PFSK-1 (cell line): ENCODE measurements around the gene C5orf58.

Experiments
- FOXP2 ChIP-seq: optimal IDR thresholded peaks from 2 replicates; pipeline ENCODE3; 2011; ENCODE audit warnings: borderline replicate concordance, control low read depth, inconsistent platforms; ENCODE audit not compliant: insufficient read depth; ENCODE audit errors: extremely low read length, extremely low read depth
- POLR2AphosphoS5 ChIP-seq: IDR thresholded peaks from 2 replicates; pipeline ENCODE4 v1.6.1; 2012; ENCODE audit warnings: low read depth, mild to moderate bottlenecking, control low read depth, low read length, moderate library complexity
- REST ChIP-seq, 2 experiments: IDR thresholded peaks; 2 replicates each; pipeline versions ENCODE4 v1.6.1 to v1.8.0; 2011 to 2012; ENCODE audit warnings: low read depth in 2 of 2, low read length in 2 of 2, control low read depth in 1 of 2, inconsistent platforms in 1 of 2, mild to moderate bottlenecking in 1 of 2, moderate library complexity in 1 of 2; ENCODE audit not compliant: insufficient read depth in 1 of 2
- SIN3A ChIP-seq: IDR thresholded peaks from 2 replicates; pipeline ENCODE4 v1.6.1; 2012; ENCODE audit warnings: mild to moderate bottlenecking, low read length, moderate library complexity, borderline replicate concordance; ENCODE audit not compliant: insufficient read depth
- TAF1 ChIP-seq: IDR thresholded peaks from 2 replicates; pipeline ENCODE4 v1.6.1; 2012; ENCODE audit warnings: low read length, control low read depth, borderline replicate concordance; ENCODE audit not compliant: insufficient read depth

Gene C5orf58

DNA sequence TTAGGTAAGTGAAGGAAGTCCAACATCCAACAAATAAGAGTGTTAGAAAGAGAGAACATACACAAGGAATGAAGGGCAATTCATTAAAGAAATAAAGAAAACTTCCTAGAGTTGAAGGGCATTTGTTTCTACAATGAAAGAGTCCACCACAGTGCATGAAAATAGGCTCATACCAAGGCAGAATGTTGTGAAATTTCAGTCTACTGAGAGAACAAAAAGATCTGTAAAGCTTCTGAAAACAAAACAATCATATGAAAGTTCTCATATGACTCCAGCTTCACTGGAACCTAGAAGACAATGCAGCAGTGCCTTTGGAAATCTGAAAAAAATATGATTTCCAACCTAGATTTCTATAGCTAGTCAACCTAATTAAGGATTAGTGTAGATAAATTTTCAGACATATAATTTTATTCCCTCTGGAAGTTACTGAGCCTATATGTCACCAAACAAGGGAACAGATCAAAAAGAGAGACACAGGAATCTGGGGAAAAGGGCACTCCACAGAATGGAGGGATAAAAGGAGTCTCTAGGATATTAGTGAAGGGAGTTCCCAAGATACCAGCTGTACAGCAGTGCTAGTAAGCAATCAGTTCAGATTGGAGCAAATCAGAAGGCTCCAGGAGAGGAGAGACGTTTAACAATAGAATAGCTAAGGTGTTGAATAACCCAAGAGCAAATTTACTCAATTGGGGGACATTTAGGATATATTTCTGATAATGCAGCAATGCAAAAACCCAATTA, 5.8 kb downstream of the C5orf58 start:
- TF ChIP-seq REST (IDR thresholded peaks at IDR 0.05; ENCODE audit: insufficient read depth in 1 of 2, low read depth in 2 of 2, low read length in 2 of 2): no peak
- TF ChIP-seq TAF1: no peak
- TF ChIP-seq SIN3A: no peak
- no peak for TF ChIP-seq POLR2AphosphoS5
- TF ChIP-seq FOXP2: no peak

DNA sequence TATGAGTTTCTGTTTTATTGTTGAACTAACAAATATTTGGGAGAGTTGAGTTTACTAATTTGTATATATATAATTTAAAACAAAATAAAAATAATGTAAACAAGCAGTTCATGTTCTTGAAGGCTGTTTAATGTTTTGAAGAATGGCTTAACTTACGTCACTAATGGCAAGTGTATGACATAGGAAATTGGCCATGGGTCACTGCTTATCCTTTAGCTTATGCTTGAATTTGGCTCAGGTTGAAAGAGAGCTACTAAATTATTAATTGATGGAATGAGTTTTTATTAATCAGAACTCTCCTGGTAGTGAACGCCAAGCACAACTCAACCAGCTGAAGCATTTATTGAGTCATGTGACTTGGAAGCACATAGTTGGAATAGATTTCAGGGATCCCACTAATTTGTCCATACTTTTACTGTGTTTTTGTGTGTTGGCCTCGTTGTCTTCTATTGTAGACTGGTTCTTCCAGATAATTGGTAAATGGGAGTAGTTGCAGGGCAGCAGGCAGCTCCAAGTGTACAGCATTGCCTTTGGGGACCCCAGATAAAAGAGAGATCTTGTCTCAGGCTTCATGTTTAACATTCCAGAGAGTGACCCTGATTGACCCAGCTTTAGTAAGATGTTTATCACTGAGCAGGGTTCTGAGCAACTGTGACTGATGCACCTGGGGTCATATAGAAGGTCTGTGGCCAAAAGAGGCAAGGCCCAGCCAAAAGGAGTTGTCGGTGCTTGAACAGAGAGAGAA, 13.5 kb downstream of the C5orf58 start:
- TF ChIP-seq FOXP2 (no peak), POLR2AphosphoS5 (no peak), TAF1 (no peak), REST (IDR thresholded peaks at IDR 0.05; ENCODE audit: insufficient read depth in 1 of 2, low read depth in 2 of 2, low read length in 2 of 2) (no peak), SIN3A (no peak)

GRCh38 chr5:170247363-170247762, 14.6 kb downstream of the C5orf58 start:
- TF ChIP-seq FOXP2 (no peak), SIN3A (no peak), TAF1 (no peak), POLR2AphosphoS5 (no peak), REST (IDR thresholded peaks at IDR 0.05; ENCODE audit: insufficient read depth in 1 of 2, low read depth in 2 of 2, low read length in 2 of 2) (no peak)

DNA sequence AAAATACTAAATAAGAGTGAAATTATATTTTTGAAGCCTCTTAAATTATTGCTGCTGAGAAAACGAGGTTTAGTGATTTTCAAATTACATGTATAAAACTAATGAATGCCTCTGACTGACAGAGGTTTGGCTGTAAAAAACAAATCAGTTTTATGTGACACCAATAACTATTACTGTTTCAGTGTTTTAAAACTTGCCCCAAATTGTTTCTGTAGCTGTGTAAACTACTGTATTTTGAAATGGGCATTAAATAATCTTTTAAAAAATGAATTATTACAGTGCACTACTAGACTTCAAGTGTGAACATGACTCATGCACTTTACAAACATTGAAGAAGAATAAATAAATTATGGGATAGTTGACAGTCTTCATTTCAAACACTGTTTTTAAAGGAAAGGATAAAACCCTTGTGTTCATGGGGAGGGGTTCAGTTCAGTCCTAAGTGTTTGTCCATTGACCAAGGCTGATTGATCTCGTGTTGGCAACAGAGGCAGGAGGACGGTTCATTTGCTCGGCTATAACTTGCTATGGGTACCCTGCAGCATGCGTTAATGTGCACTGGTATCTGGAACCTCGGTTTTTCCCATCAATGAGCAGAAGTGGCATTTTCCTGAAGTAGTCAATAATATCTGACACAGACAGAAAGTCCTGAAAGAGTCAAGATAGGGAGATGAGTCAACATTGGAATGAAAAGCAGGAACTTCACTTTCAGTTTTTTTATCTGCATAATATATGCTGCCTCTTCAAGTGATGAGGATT, 15.6 kb downstream of the C5orf58 start:
- no peak for TF ChIP-seq REST (IDR thresholded peaks at IDR 0.05; ENCODE audit: insufficient read depth in 1 of 2, low read depth in 2 of 2, low read length in 2 of 2)
